GM18951 (cell line): ENCODE measurements around the gene ZNF429.
"Not testable (repeated sequence)": the region's sequence is repeated elsewhere in the genome, so short reads cannot be mapped to it uniquely, and the experiment has no call there.

Source experiments
- POLR2A ChIP-seq: IDR thresholded peaks from 4 replicates; pipeline ENCODE4 v1.6.1; 2011; ENCODE audit warnings: mild to moderate bottlenecking; ENCODE audit not compliant: insufficient read length, insufficient read depth; ENCODE audit errors: extremely low read depth
- in situ Hi-C: fragments of 300-500 bp; cut with MboI; formaldehyde crosslinking; loops from one replicate; pipeline ENCODE4 v1.12.0; 2022; ENCODE audit warnings: low sequenced_read_pairs, mixed read lengths, inconsistent platforms; ENCODE audit not compliant: unreplicated experiment

Gene ZNF429

GRCh38 chr19:21566073-21566472 lies 60.7 kb downstream of the ZNF429 start:
- in situ Hi-C loops: no loop called here
- no peak for TF ChIP-seq POLR2A

DNA sequence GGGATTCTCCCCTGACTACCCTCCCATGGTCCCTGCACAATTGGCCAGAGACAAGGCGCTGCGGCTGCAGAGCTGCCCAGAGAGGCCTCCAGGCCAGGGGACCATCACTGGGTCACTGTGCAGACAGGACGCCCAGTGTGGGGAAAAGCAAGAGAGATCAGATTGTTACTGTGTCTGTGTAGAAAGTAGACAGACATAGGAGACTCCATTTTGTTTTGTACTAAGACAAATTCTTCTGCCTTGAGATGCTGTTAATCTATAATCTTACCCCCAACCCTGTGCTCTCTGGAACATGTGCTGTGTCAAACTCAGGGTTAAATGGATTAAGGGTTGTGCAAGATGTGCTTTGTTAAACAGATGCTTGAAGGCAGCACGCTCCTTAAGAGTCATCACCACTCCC lies 62.4 kb downstream of the ZNF429 start:
- in situ Hi-C loops: not testable (repeated sequence)

- in situ Hi-C loops: no loop called here
- no peak for TF ChIP-seq POLR2A
Measured at GRCh38 chr19:21568816-21569493, 63.6 kb downstream of the ZNF429 start.

GRCh38 chr19:21569494-21569865 lies 64.1 kb downstream of the ZNF429 start:
- TF ChIP-seq POLR2A: no peak
- in situ Hi-C loops: no loop called here

DNA sequence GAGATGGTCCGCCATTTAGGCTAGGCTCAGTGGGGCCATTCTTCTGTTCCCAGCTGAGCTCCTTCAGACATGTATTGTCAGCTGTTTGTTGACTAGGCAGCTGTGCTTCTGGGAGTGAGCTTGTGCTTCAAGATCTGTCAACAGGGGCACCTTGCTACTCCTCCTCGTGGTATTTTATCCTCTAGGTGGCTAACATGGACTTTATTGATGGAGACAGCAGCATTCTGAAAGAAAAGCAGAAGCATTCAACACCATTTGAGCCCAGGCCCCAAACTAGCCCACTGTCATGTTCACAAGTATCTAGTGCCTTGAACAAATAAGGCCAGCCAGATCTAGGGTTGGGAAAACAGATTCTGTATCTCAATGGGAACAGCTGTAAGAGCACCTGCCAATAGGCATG lies 65.9 kb downstream of the ZNF429 start:
- in situ Hi-C loops: no loop called here
- no peak for TF ChIP-seq POLR2A

- TF ChIP-seq POLR2A: no peak
- in situ Hi-C loops: no loop called here
Measured at GRCh38 chr19:21574607-21575006, 69.2 kb downstream of the ZNF429 start.

DNA sequence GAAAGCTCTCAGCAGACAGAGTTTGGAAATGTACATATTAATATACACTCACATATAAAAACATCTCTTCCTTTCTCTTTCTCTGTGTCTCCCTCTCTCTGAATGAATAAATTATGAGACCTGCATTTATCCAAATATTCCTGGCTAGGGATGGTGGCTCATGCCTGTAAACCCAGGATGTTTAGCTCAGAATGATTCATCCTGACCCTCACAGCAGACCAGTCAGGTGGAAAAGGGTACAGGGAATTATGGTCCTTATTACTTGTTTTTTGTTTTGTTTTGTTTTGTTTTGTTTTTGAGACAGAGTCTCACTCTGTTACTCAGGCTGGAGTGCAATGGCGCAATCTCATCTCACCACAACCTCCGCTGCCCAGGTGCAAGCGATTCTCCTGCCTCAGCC lies 71.1 kb downstream of the ZNF429 start:
- TF ChIP-seq POLR2A: no peak
- in situ Hi-C loops: no loop called here

- in situ Hi-C loops: no loop called here
- no peak for TF ChIP-seq POLR2A
Measured at GRCh38 chr19:21580101-21580500, 74.7 kb downstream of the ZNF429 start.

- no peak for TF ChIP-seq POLR2A
- in situ Hi-C loops: no loop called here
Measured at GRCh38 chr19:21580818-21581217, 75.4 kb downstream of the ZNF429 start.

GRCh38 chr19:21581646-21582240 lies 76.3 kb downstream of the ZNF429 start:
- in situ Hi-C loops: no loop called here
- TF ChIP-seq POLR2A: no peak

- in situ Hi-C loops: no loop called here
- no peak for TF ChIP-seq POLR2A
Measured at GRCh38 chr19:21584537-21584936, 79.1 kb downstream of the ZNF429 start.

DNA sequence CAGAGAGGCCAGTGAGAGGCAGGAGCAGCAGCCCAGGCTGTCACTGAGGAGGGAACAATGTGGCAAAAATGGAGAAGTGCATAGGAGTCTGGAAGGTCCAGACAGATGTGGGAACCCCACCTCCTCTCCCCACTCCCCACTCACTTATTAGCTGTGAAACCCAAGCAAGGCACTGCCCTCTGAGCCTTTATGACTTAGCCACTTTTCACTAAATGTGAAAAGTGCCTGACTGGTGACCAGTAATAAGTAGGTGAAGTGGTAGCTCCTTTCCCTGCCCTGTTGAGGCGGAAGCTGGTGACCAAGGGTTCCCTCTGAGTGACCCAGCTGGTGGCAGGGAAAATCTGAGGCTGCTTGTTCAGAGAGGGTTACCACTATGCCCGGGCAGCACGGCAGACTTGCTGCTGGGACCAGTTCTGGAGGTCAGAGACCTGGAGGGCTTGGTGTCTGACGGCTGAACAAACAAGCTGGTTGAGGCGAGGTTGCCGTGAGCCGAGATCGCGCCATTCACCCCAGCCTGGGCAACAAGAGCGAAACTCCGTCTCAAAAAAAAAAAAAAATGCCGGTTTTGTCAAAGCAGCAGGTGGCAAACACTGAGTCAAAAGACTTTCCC lies 80.0 kb downstream of the ZNF429 start:
- no peak for TF ChIP-seq POLR2A
- in situ Hi-C loops: no loop called here

DNA sequence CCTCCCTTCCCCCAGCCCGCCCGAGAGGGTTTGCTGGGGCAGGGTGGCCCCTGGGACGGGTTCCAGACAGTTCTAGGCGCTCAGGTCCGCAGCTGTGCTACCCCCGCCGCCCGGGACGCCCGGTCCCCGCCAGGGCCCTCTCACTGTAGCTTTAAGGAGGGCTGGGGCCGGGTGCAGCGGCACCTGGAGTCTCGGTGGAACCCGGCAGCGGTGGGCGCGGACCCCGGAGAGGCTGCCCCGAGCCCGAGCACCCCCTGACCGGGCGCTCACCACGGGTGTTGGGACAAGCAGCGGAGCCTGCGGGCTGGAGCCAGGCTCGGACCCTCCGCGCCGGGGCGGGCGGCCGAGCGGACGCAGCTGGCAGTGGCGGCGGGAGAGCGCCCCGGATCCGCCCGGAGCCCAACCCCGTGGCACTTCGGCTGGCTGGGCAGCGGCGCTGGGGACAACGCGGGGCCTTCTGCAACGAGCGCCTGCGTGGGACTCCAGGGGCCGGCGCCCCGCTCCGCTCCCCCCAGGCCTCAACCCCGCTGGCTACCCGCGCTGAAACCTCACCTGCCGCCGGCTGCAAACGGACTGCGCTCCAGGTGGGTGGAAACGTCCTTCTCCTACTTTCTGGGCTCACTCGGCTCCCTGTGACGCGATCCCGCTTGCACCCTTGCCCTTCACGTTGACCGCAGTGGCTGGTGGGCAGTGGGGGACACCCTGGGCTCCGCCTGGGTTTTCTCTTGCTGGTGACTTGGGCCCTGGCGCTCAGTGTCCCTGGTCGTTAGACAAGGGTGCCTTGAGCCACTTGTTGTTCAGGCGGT lies 81.1 kb downstream of the ZNF429 start:
- TF ChIP-seq POLR2A: no peak
- in situ Hi-C loops: no loop called here

GRCh38 chr19:21587117-21587461 lies 81.7 kb downstream of the ZNF429 start:
- in situ Hi-C loops: no loop called here
- no peak for TF ChIP-seq POLR2A
